ENCODE data around the gene ZNF253. TPM values are rescaled to one million over a fixed set of nuclear protein-coding genes. Genes with fewer than 3 reads are reported as not detected.
A peak's percentile ranks its signal among the peaks of the same experiment; 100 is the strongest.
"Not testable (repeated sequence)": the region's sequence is repeated elsewhere in the genome, so short reads cannot be mapped to it uniquely, and the experiment has no call there.

The ZNF253 gene
- total and polyA plus RNA-seq, 4 donors = 1.7 to 3.7 (median 2.8) TPM

DNA sequence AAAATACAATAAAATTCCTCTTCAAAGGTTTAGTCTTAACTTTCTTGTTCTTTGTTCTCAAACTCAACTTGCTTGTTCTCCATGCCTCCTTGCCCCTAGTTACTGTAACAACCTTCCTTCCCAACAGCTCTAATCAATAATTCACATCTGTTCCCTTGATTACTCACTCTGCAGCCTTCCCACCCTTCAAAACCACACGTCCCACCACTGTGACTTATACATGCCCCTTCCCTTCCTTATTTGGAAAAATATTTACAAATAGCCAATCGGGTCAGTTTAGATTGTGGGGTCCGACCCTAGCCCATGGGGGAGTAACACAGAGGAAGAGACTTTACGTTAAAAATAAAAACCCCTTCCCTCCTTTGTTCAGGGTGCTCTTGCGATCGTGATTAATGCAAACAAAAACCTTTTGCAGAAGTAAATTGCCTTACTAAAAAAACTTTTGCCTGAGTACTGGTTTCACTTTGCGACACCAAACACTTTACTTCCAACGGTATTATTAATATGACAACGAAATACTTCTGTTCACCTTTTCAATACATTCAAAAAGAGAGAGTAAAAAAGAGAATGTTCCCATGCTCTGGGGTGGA is 34.6 kb downstream of the ZNF253 start:
- H3K4me1 ChIP-seq (ENCODE audit: control insufficient read depth in 4 of 4, insufficient read depth in 4 of 4, low read length in 3 of 4) = no peaks in the 10 kb centered on the region
- DNase-seq (ENCODE audit: low spot score) = no peak
- H3K9me3 ChIP-seq (ENCODE audit: control insufficient read depth in 4 of 4, low read length in 3 of 4) = peaks cover 21 to 71% (median 34%) of the 10 kb centered on the region in 4 donors
- WGBS = 4% methylated on average over 9 of the region's 9 CpGs
- peak overlapping the region in 1 of 2 donors; percentile 8 for H3K9ac ChIP-seq (ENCODE audit: low read depth in 1 of 2, low read length in 2 of 2)
- peak overlapping the region; percentile 49 to 69 (median 66) for H3K4me3 ChIP-seq (ENCODE audit: low read depth in 1 of 3, low read length in 3 of 3)
- H3K27ac ChIP-seq (ENCODE audit: low read depth in 1 of 2, low read length in 2 of 2) = no peak overlapping the region
- peaks cover 0 to 1% (median 0%) of the 10 kb centered on the region in 4 donors for H3K36me3 ChIP-seq (ENCODE audit: control insufficient read depth in 4 of 4, insufficient read depth in 3 of 4, low read depth in 1 of 4, low read length in 3 of 4)
- no peaks in the 10 kb centered on the region for H3K27me3 ChIP-seq (ENCODE audit: control insufficient read depth in 4 of 4, insufficient read depth in 4 of 4, low read length in 3 of 4)
- TF ChIP-seq HNF4A (conservative IDR thresholded peaks at IDR 0.05) (no peak), RXRA (IDR thresholded peaks at IDR 0.05) (no peak), RAD21 (IDR thresholded peaks at IDR 0.05) (no peak), ZBTB33 (IDR thresholded peaks at IDR 0.05) (no peak), SP1 (IDR thresholded peaks at IDR 0.05) (no peak), EGR1 (IDR thresholded peaks at IDR 0.05; ENCODE audit: low read depth in 2 of 2) (no peak), NR2F2 (IDR thresholded peaks at IDR 0.05) (no peak), FOXA2 (IDR thresholded peaks at IDR 0.05) (no peak), JUND (IDR thresholded peaks at IDR 0.05) (no peak), HNF4G (IDR thresholded peaks at IDR 0.05) (no peak), YY1 (IDR thresholded peaks at IDR 0.05) (no peak)
- TF ChIP-seq, protein P1, sequence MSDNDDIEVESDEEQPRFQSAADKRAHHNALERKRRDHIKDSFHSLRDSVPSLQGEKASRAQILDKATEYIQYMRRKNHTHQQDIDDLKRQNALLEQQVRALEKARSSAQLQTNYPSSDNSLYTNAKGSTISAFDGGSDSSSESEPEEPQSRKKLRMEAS (IDR thresholded peaks at IDR 0.05) = no peak
- TF ChIP-seq, protein P2, sequence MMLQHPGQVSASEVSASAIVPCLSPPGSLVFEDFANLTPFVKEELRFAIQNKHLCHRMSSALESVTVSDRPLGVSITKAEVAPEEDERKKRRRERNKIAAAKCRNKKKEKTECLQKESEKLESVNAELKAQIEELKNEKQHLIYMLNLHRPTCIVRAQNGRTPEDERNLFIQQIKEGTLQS (IDR thresholded peaks at IDR 0.05) = no peak

DNA sequence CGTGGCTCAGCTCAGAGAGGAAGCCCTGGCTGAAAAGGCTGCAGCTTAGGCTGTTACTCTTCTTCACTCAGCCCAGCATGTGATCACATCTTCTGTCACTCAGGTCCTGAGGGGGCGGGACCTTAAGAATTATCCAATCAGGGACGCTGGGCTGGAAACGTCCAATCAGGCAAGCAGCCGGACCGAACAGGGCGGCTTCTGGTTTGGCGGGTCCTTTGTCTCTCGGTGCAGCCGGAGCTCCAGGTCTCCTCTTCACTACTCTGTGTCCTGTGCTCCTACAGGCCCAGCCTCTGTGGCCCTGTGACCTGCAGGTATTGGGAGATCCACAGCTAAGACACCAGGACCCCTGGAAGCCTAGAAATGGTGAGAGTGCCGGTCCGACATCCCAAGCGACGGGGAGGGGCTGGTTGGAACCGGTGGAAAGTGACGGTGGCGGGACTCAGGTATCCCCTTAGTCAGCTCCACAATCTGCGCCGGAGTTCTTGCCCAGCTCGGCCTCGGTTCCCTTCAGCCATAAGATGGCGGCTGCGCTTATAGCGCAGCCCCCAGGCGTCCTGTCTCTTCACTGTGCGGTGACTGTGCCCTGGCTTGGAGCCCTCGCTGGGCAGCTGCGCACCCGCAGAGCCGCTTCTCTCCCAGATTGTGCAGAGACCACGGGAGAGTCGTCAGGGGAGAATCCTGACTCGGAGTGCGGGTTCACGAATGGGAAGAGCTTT is 35.2 kb downstream of the ZNF253 start, which contains the start of gene ZNF93:
Gene ZNF93 (plus strand): TSS at position 218 of the 716 bp plus-strand sequence. CDS start 143 bp downstream, at position 361.
- Histone ChIP-seq H3K4me1 (ENCODE audit: control insufficient read depth in 4 of 4, insufficient read depth in 4 of 4, low read length in 3 of 4) (no peaks in the 10 kb centered on the region), H3K27ac (ENCODE audit: low read depth in 1 of 2, low read length in 2 of 2) (peak within 1 kb of the TSS; percentile 55 to 71), H3K27me3 (ENCODE audit: control insufficient read depth in 4 of 4, insufficient read depth in 4 of 4, low read length in 3 of 4) (no peaks in the 10 kb centered on the region), H3K36me3 (ENCODE audit: control insufficient read depth in 4 of 4, insufficient read depth in 3 of 4, low read depth in 1 of 4, low read length in 3 of 4) (no peaks in the 10 kb centered on the region), H3K4me3 (ENCODE audit: low read depth in 1 of 3, low read length in 3 of 3) (peak within 1 kb of the TSS; percentile 49 to 69 (median 66)), H3K9ac (ENCODE audit: low read depth in 1 of 2, low read length in 2 of 2) (peak within 1 kb of the TSS; percentile 27 to 74), H3K9me3 (ENCODE audit: control insufficient read depth in 4 of 4, low read length in 3 of 4) (peaks cover 22 to 68% (median 33%) of the 10 kb centered on the region in 4 donors)
- TF ChIP-seq, protein P1 (IDR thresholded peaks at IDR 0.05) = no peak
- peak in 1 of 2 donors; percentile 8 for TF ChIP-seq RAD21 (IDR thresholded peaks at IDR 0.05)
- peak; percentile 52 for TF ChIP-seq SP1 (IDR thresholded peaks at IDR 0.05)
- TF ChIP-seq TAF1 (conservative IDR thresholded peaks at IDR 0.05) = peak; percentile 52
- peak; percentile 47 for TF ChIP-seq YY1 (IDR thresholded peaks at IDR 0.05)
- peak; percentile 90 for DNase-seq (ENCODE audit: low spot score)
- 2% methylated on average over 35 of the region's 35 CpGs for WGBS

DNA sequence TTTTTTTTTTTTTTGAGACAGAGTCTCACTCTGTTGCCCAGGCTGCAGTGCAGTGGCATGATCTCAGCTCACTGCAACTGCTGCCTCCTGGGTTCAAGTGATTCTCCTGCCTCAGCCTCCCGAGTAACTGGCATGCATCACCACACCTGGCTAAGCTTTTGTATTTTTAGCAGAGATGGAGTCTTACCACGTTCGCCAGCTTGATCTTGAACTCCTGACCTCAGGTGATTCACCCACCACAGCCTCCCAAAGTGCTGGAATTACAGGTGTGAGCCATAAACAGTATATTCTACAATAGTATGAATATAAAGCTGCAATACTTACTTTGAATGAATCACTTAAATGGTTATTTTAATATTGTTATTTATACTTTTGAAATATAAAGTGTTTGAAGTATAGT is 41.9 kb downstream of the ZNF253 start:
- not testable (repeated sequence) for H3K27me3 ChIP-seq (ENCODE audit: control insufficient read depth in 4 of 4, insufficient read depth in 4 of 4, low read length in 3 of 4); H3K4me3 ChIP-seq (ENCODE audit: low read depth in 1 of 3, low read length in 3 of 3); H3K27ac ChIP-seq (ENCODE audit: low read depth in 1 of 2, low read length in 2 of 2); H3K36me3 ChIP-seq (ENCODE audit: control insufficient read depth in 4 of 4, insufficient read depth in 3 of 4, low read depth in 1 of 4, low read length in 3 of 4); DNase-seq (ENCODE audit: low spot score); H3K4me1 ChIP-seq (ENCODE audit: control insufficient read depth in 4 of 4, insufficient read depth in 4 of 4, low read length in 3 of 4); H3K9ac ChIP-seq (ENCODE audit: low read depth in 1 of 2, low read length in 2 of 2)
- 86% methylated on average over 3 of the region's 3 CpGs for WGBS
- H3K9me3 ChIP-seq (ENCODE audit: control insufficient read depth in 4 of 4, low read length in 3 of 4) = peaks cover 7 to 24% (median 13%) of the 10 kb centered on the region in 4 donors

Measured in liver (tissue), 9 donors.